ENCODE measurements around the gene STK10. TPM values are rescaled to one million over a fixed set of nuclear protein-coding genes. Genes with fewer than 3 reads are reported as not detected.
A peak's percentile ranks its signal among the peaks of the same experiment; 100 is the strongest.

Gene STK10
- total and polyA plus RNA-seq, 9 of the 15 experiments (the other 6 are each of a cell fraction or from before 2014, with no cell fraction given): 0.30 to 6.7 (median 2.4) TPM

- DNase-seq (ENCODE audit: extremely low read depth in 1 of 4, low spot score in 3 of 4) (no peak), FAIRE-seq (no peak), ATAC-seq (no peak)
- ChIA-PET CTCF (ENCODE audit: low intra/inter-chr PET ratio) (no interaction called here), POLR2A (no interaction called here)
- H3K4me2 ChIP-seq (ENCODE audit: insufficient read depth, low read length): no peak overlapping the region
- no peak overlapping the region for H3K9ac ChIP-seq (ENCODE audit: insufficient read depth in 1 of 2, low read depth in 2 of 2, low read length in 2 of 2)
- peaks cover 4% of the 10 kb centered on the region; the same call in 1 of the 2 replicates for H3K9me3 ChIP-seq (replicated peaks; ENCODE audit: control insufficient read depth, insufficient read depth, low read depth, low read length)
- intact Hi-C loops (cut with micrococcal nuclease) (no loop called here), in situ Hi-C loops (cut with MboI) (no loop called here)
- TF ChIP-seq STAG1 (CRISPR knock-in tag; IDR thresholded peaks at IDR 0.05; ENCODE audit: borderline replicate concordance) (no peak), ZNF324 (CRISPR knock-in tag; IDR thresholded peaks at IDR 0.05) (peak; percentile 75)
- no peaks in the 10 kb centered on the region for H3K36me3 ChIP-seq (ENCODE audit: control insufficient read depth, insufficient read depth, low read length)
- H3K9me1 ChIP-seq (ENCODE audit: control insufficient read depth, insufficient read depth, low read length): no peaks in the 10 kb centered on the region
- 29% methylated on average over 3 of the region's 3 CpGs for WGBS (ENCODE audit: insufficient coverage, low coverage, missing lambda C conversion rate)
- H3K4me1 ChIP-seq (replicated peaks in 1 of 2; ENCODE audit: control insufficient read depth in 2 of 2, insufficient read depth in 2 of 2, low read length in 2 of 2): peaks cover 11 to 12% of the 10 kb centered on the region in 2 experiments; a peak in 4 of 5 replicates
- no peak overlapping the region for H3K4me3 ChIP-seq
- no peak overlapping the region for H3K27ac ChIP-seq (ENCODE audit: extremely low read depth, low read depth, low read length)
- H4K20me1 ChIP-seq (replicated peaks; ENCODE audit: control insufficient read depth, insufficient read depth, low read length): no peaks in the 10 kb centered on the region
- H3K27me3 ChIP-seq (ENCODE audit: control insufficient read depth in 2 of 2, insufficient read depth in 2 of 2, low read length in 2 of 2): no peaks in the 10 kb centered on the region
- H2AFZ ChIP-seq (ENCODE audit: low read depth, low read length): no peak overlapping the region
- no TSS peak for BruUV-seq (replicated peaks)
- no peaks in the 10 kb centered on the region; the same call in 2 of the 3 replicates for H3K79me2 ChIP-seq (ENCODE audit: control insufficient read depth, insufficient read depth, low read length)
Observed at GRCh38 chr5:172137046-172137445, 51.0 kb downstream of the STK10 start.

- Histone ChIP-seq H3K79me2 (ENCODE audit: control insufficient read depth, insufficient read depth, low read length) (no peaks in the 10 kb centered on the region), H3K4me3 (no peak overlapping the region), H3K4me2 (ENCODE audit: insufficient read depth, low read length) (no peak overlapping the region), H4K20me1 (replicated peaks; ENCODE audit: control insufficient read depth, insufficient read depth, low read length) (no peaks in the 10 kb centered on the region), H3K9ac (ENCODE audit: insufficient read depth in 1 of 2, low read depth in 2 of 2, low read length in 2 of 2) (no peak overlapping the region), H3K27me3 (ENCODE audit: control insufficient read depth in 2 of 2, insufficient read depth in 2 of 2, low read length in 2 of 2) (no peaks in the 10 kb centered on the region), H2AFZ (ENCODE audit: low read depth, low read length) (no peak overlapping the region), H3K4me1 (replicated peaks in 1 of 2; ENCODE audit: control insufficient read depth in 2 of 2, insufficient read depth in 2 of 2, low read length in 2 of 2) (no peaks in the 10 kb centered on the region; a peak in 1 of 5 replicates), H3K9me1 (ENCODE audit: control insufficient read depth, insufficient read depth, low read length) (no peaks in the 10 kb centered on the region), H3K27ac (ENCODE audit: extremely low read depth, low read depth, low read length) (no peak overlapping the region), H3K9me3 (replicated peaks; ENCODE audit: control insufficient read depth, insufficient read depth, low read depth, low read length) (peaks cover 4% of the 10 kb centered on the region; the same call in 1 of the 2 replicates), H3K36me3 (ENCODE audit: control insufficient read depth, insufficient read depth, low read length) (no peaks in the 10 kb centered on the region)
- FAIRE-seq: no peak
- no TSS peak for BruUV-seq (replicated peaks)
- intact Hi-C loops (cut with micrococcal nuclease): no loop called here
- ATAC-seq: no peak; the same call in 2 of the 3 replicates
- WGBS (ENCODE audit: insufficient coverage, low coverage, missing lambda C conversion rate): 30% methylated on average over 10 of the region's 10 CpGs
- ChIA-PET POLR2A (interaction anchor here (0.9 to 1.1 kb wide), 2 partner anchors 9 to 11 kb away, joined by 3 to 4 read pairs; no protein-coding TSS in a partner anchor), CTCF (ENCODE audit: low intra/inter-chr PET ratio) (no interaction called here)
- in situ Hi-C loops (cut with MboI): no loop called here
- no peak for DNase-seq (ENCODE audit: extremely low read depth in 1 of 4, low spot score in 3 of 4)
- TF ChIP-seq POLR2A (conservative IDR thresholded peaks at IDR 0.05) (no peak), AFF4 (CRISPR knock-in tag; IDR thresholded peaks at IDR 0.05) (no peak), MTA3 (IDR thresholded peaks at IDR 0.05; ENCODE audit: borderline replicate concordance) (no peak), TRIM25 (IDR thresholded peaks at IDR 0.05; ENCODE audit: borderline replicate concordance) (no peak), ATF3 (IDR thresholded peaks at IDR 0.05) (no peak), ATF3 (CRISPR knock-in tag; conservative IDR thresholded peaks at IDR 0.05) (no peak), SRSF1 (IDR thresholded peaks at IDR 0.05; ENCODE audit: low read depth, low read length) (no peak)
Observed at GRCh38 chr5:172133359-172134029, 54.5 kb downstream of the STK10 start.
